ENCODE results near the gene TLE4.

- TF ChIP-seq CTCF (conservative IDR thresholded peaks at IDR 0.05 in 1 of 2, IDR thresholded peaks at IDR 0.05 in 1 of 2; ENCODE audit: low read depth in 1 of 2, low read length in 2 of 2) (no peak), EZH2 (IDR thresholded peaks at IDR 0.05; ENCODE audit: low read length, missing control alignments) (no peak)
Observed at GRCh38 chr9:79615038-79615437, 43.3 kb downstream of the TLE4 start.
